Activated CD4-positive, alpha-beta T cell treated with anti-CD3 and anti-CD28 coated beads, Interleukin-2, amount 10 ng/mL, durations not matched to agents 7 days and 5 days (primary cell): ENCODE data around the gene MRPL20. TPM values are rescaled to one million over a fixed set of nuclear protein-coding genes. Genes with fewer than 3 reads are reported as not detected.

Source experiments
- CTCF ChIA-PET: fragments of 350-600 bp; sonication (Branson Sonifier 250); formaldehyde crosslinking; loops from one replicate; lab custom pipeline; 2021; ENCODE audit warnings: antibody characterized with exemption; lab: Charles Lee
- POLR2A ChIA-PET: fragments of 350-600 bp; sonication (Branson Sonifier 250); formaldehyde crosslinking; loops from one replicate; lab custom pipeline; 2021; ENCODE audit warnings: antibody characterized with exemption; lab: Charles Lee
- DNase-seq: peaks from one replicate; pipeline ENCODE4 v3.0.0-alpha.2; 2020
- H3K27ac Mint-ChIP-seq: one replicate; pipeline ENCODE4 v1.8.0; 2021; ENCODE audit warnings: mild to moderate bottlenecking, moderate library complexity, mixed read lengths
- H3K27me3 Mint-ChIP-seq: one replicate; pipeline ENCODE4 v1.8.0; 2021; ENCODE audit warnings: mixed read lengths
- H3K36me3 Mint-ChIP-seq: one replicate; pipeline ENCODE4 v1.8.0; 2021; ENCODE audit warnings: low read depth, mixed read lengths
- H3K4me1 Mint-ChIP-seq: one replicate; pipeline ENCODE4 v1.8.0; 2021; ENCODE audit warnings: mixed read lengths
- H3K4me3 Mint-ChIP-seq: one replicate; pipeline ENCODE4 v1.8.0; 2021; ENCODE audit warnings: mild to moderate bottlenecking, moderate library complexity, mixed read lengths
- H3K9me3 Mint-ChIP-seq: one replicate; pipeline ENCODE4 v1.8.0; 2021; ENCODE audit warnings: mixed read lengths
- total RNA-seq, 2 experiments: library from RNA; stranded (reverse); gene quantifications; one replicate each; pipeline ENCODE4 v1.2.3, GENCODE V29; 2021

Gene MRPL20
- total RNA-seq, 2 experiments from 2014 or later: 98.6 to 107 TPM

- Mint-ChIP-seq H3K27ac (no peak overlapping the region), H3K4me1 (peaks cover 35% of the 10 kb centered on the region), H3K9me3 (peaks cover 2% of the 10 kb centered on the region), H3K4me3 (no peak overlapping the region), H3K36me3 (no peaks in the 10 kb centered on the region), H3K27me3 (peaks cover 27% of the 10 kb centered on the region)
- POLR2A ChIA-PET: no interaction called here
- no peak for DNase-seq
- CTCF ChIA-PET: no interaction called here
Measured at GRCh38 chr1:1356796-1357401, 50.2 kb downstream of the MRPL20 start.

- Mint-ChIP-seq H3K4me1 (peaks cover 34% of the 10 kb centered on the region), H3K27ac (no peak overlapping the region), H3K36me3 (no peaks in the 10 kb centered on the region), H3K9me3 (peaks cover 2% of the 10 kb centered on the region), H3K4me3 (no peak overlapping the region), H3K27me3 (peaks cover 27% of the 10 kb centered on the region)
- DNase-seq: no peak
- ChIA-PET CTCF (no interaction called here), POLR2A (no interaction called here)
Measured at GRCh38 chr1:1356166-1356795, 50.8 kb downstream of the MRPL20 start.

- peaks cover 22% of the 10 kb centered on the region for H3K27me3 Mint-ChIP-seq
- H3K4me1 Mint-ChIP-seq: peaks cover 29% of the 10 kb centered on the region
- no peak for DNase-seq
- H3K36me3 Mint-ChIP-seq: no peaks in the 10 kb centered on the region
- no peaks in the 10 kb centered on the region for H3K9me3 Mint-ChIP-seq
- no peak overlapping the region for H3K4me3 Mint-ChIP-seq
- CTCF ChIA-PET: interaction anchor here (1.0 kb wide), 1 partner anchor 16 kb away, joined by 4 read pairs; no protein-coding TSS in a partner anchor
- POLR2A ChIA-PET: no interaction called here
- H3K27ac Mint-ChIP-seq: no peak overlapping the region
Measured at GRCh38 chr1:1355416-1355815, 51.7 kb downstream of the MRPL20 start.

GRCh38 chr1:1354271-1355247 is 52.5 kb downstream of the MRPL20 start:
- Mint-ChIP-seq H3K36me3 (no peaks in the 10 kb centered on the region), H3K27ac (no peak overlapping the region), H3K27me3 (peaks cover 22% of the 10 kb centered on the region), H3K9me3 (no peaks in the 10 kb centered on the region), H3K4me1 (peaks cover 27% of the 10 kb centered on the region), H3K4me3 (no peak overlapping the region)
- ChIA-PET CTCF (interaction anchor here (1.0 kb wide), 1 partner anchor 16 kb away, joined by 4 read pairs; no protein-coding TSS in a partner anchor), POLR2A (no interaction called here)
- no peak for DNase-seq

GRCh38 chr1:1353389-1354151 is 53.5 kb downstream of the MRPL20 start:
- CTCF ChIA-PET: interaction anchor here (1.6 kb wide), 1 partner anchor 19 kb away, joined by 4 read pairs; no protein-coding TSS in a partner anchor
- Mint-ChIP-seq H3K27ac (peak overlapping the region; percentile 25), H3K4me1 (peaks cover 18% of the 10 kb centered on the region), H3K27me3 (peaks cover 22% of the 10 kb centered on the region), H3K36me3 (no peaks in the 10 kb centered on the region), H3K9me3 (no peaks in the 10 kb centered on the region), H3K4me3 (no peak overlapping the region)
- POLR2A ChIA-PET: no interaction called here
- DNase-seq: no peak

GRCh38 chr1:1352786-1353388 is 54.2 kb downstream of the MRPL20 start:
- no peak for DNase-seq
- Mint-ChIP-seq H3K36me3 (no peaks in the 10 kb centered on the region), H3K4me3 (peak overlapping the region; percentile 58), H3K4me1 (peaks cover 17% of the 10 kb centered on the region), H3K27ac (peak overlapping the region; percentile 25), H3K9me3 (no peaks in the 10 kb centered on the region), H3K27me3 (peaks cover 22% of the 10 kb centered on the region)
- ChIA-PET POLR2A (no interaction called here), CTCF (interaction anchor here (1.6 kb wide), 1 partner anchor 20 kb away, joined by 4 read pairs; no protein-coding TSS in a partner anchor)

Other genes with a start within 250 kb of the MRPL20 start
- under 1 TPM; 0.15 to 0.27 TPM for gene TTLL10, start 233.4 kb downstream of the MRPL20 start, total RNA-seq
- 10 to 100 TPM; 26.0 to 33.9 TPM for gene TNFRSF18, start 200.7 kb downstream of the MRPL20 start, total RNA-seq
- 10 to 100 TPM; 44.1 to 52.8 TPM for gene TNFRSF4, start 193.1 kb downstream of the MRPL20 start, total RNA-seq
- gene SDF4, start 175.3 kb downstream of the MRPL20 start, total RNA-seq: 10 to 100 TPM; 81.7 to 91.4 TPM
- 10 to 100 TPM; 15.8 to 19.2 TPM for gene B3GALT6, start 175.1 kb downstream of the MRPL20 start, total RNA-seq
- gene C1QTNF12, start 160.6 kb downstream of the MRPL20 start, total RNA-seq: 1 to 10 TPM; 1.2 to 1.4 TPM
- 10 to 100 TPM; 63.4 to 63.7 TPM for gene UBE2J2, start 133.4 kb downstream of the MRPL20 start, total RNA-seq
- gene SCNN1D, start 126.9 kb downstream of the MRPL20 start, total RNA-seq: 1 to 10 TPM; 5.1 to 6.6 TPM
- gene ACAP3, start 99.4 kb downstream of the MRPL20 start, total RNA-seq: 10 to 100 TPM; 69.5 to 92.1 TPM
- gene PUSL1, start 98.7 kb downstream of the MRPL20 start, total RNA-seq: 10 to 100 TPM; 18.9 to 24.4 TPM
- 100 to 1,000 TPM; 123 to 126 TPM for gene INTS11, start 82.6 kb downstream of the MRPL20 start, total RNA-seq
- 10 to 100 TPM; 25.2 to 27.6 TPM for gene CPTP, start 82.5 kb downstream of the MRPL20 start, total RNA-seq
- 1 to 10 TPM; 3.1 to 3.7 TPM for gene TAS1R3, start 76.0 kb downstream of the MRPL20 start, total RNA-seq
- 10 to 100 TPM; 33.0 to 34.0 TPM for gene DVL1, start 57.9 kb downstream of the MRPL20 start, total RNA-seq
- under 1 TPM; 0.15 to 0.30 TPM for gene MXRA8, start 48.7 kb downstream of the MRPL20 start, total RNA-seq
- 100 to 1,000 TPM; 101 to 125 TPM for gene AURKAIP1, start 32.1 kb downstream of the MRPL20 start, total RNA-seq
- gene CCNL2, start 8.0 kb downstream of the MRPL20 start, total RNA-seq: 100 to 1,000 TPM; 122 to 131 TPM
- not detected for gene ANKRD65, start 14.0 kb upstream of the MRPL20 start, total RNA-seq
- gene VWA1, start 28.4 kb upstream of the MRPL20 start, total RNA-seq: under 1 TPM; 0.10 to 0.12 TPM
- under 1 TPM; 0.17 to 0.69 TPM for gene ATAD3C, start 42.4 kb upstream of the MRPL20 start, total RNA-seq
- 10 to 100 TPM; 26.5 to 34.6 TPM for gene ATAD3B, start 64.5 kb upstream of the MRPL20 start, total RNA-seq
- 10 to 100 TPM; 31.9 to 32.3 TPM for gene ATAD3A, start 104.9 kb upstream of the MRPL20 start, total RNA-seq
- 1 to 10 TPM; 1.2 to 1.3 TPM for gene TMEM240, start 133.3 kb upstream of the MRPL20 start, total RNA-seq
- gene SSU72, start 167.6 kb upstream of the MRPL20 start, total RNA-seq: 100 to 1,000 TPM; 128 to 130 TPM
- 1 to 10 TPM; 6.2 to 7.9 TPM for gene FNDC10, start 192.8 kb upstream of the MRPL20 start, total RNA-seq
- gene MIB2, start 208.2 kb upstream of the MRPL20 start, total RNA-seq: 10 to 100 TPM; 40.0 to 42.8 TPM
- gene MMP23B, start 224.9 kb upstream of the MRPL20 start, total RNA-seq: 1 to 10 TPM; 1.8 to 2.3 TPM